NCI-H2029 (cell line): ENCODE results near the gene MARCKSL1.

Source experiments
- DNase-seq: peaks from one replicate; lab custom pipeline; 2025; lab: John Stamatoyannopoulos, UW

MARCKSL1 gene

GRCh38 chr1:32352831-32353383 lies 16.9 kb upstream of the MARCKSL1 start:
- DNase-seq = no peak

DNA sequence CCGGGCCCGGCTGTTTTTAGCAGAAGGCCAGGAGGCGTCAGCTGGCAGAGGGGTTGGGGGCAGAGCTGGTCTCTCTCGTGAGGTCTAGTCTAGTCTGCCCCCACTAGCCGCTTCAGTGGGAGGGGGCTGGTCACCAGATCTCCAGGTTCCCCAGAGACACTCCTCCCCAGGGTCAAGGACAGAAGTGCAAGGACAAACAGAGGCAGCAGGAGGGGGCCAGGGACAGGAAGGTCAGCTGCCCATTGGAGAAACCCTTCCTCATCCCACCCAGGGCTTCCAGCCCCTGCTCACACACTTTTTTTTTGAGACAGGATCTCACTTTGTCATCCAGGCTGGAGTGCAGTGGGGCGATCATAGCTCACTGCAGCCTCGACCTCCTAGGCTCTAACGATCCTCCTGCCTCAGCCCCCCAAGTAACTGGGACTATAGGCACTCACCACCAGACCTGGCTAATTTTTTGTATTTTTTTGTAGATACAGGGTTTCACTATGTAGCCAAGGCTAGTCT lies 16.3 kb upstream of the MARCKSL1 start:
- DNase-seq = no peak

DNA sequence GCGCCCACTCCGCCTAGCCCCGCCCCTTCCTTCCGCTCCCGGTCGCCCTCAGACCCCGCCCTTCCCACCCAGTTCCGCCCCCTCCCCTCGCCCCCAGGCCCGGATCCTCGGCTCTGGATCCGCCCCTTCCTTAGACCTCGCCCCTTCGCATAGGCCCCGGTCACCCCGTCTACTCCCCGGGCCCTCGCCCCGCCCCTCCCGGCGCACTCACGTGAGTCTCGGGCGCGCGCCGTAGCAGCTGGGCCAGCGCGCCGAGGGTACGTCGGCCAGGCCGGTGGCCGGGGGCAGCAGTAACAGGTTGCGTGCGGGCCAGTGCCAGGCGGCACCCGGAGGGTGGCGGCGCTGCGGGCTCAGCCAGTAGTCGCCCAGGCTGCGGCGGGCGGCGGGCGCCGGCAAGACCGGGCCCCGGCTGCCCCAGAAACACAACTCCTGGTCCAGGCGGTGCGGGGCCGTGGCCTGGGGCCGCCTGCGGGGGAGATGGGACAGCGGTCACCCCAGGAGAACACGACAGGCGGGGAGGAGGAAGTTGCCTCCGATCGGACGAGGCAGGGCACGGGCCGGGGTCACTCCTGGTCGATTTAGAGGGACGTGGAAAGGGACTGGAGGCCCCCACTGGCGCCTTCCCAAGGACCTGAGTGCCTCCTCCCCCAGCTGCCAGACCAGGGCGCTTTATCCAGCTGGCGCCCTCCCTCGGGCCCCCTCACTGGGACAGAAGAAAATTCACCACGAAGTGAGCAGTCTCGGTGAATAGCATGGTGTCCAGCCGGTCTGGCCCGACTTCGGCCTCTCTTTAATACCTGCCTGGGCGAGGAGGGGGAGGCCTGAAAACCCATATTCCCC lies 15.6 kb upstream of the MARCKSL1 start:
- DNase-seq = peak; percentile 88

DNA sequence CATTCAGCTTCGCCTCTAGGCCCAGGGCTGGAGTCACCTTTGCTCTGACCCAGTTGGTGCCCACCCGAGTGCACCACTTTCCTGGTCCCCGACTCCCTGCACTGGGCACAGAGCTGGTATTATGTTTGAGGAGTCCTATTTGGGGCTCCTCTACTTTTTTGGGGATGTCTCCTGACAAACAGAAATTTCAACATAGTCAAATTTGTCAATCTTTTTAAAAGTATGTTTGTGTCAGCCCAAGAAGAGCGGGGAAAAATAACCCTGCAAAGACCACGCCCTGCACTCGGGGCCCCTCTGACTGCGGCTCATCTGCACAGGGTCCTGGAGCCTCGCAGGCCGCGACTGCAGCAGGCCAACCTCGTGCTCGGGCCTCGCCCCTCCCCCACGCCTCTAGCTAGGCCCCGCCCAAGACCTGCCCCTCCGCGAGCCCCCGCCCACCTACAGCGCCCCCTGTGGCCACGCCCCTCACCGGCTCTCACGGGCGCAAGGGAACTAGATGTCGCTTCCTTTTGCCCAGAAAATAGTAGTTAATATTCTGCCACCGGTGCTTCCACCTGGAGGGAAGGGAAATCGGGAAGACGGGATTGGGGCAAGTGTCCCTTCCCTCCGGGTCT lies 14.9 kb upstream of the MARCKSL1 start:
- DNase-seq = peak; percentile 72

GRCh38 chr1:32349211-32349708 lies 13.2 kb upstream of the MARCKSL1 start:
- DNase-seq = no peak

DNA sequence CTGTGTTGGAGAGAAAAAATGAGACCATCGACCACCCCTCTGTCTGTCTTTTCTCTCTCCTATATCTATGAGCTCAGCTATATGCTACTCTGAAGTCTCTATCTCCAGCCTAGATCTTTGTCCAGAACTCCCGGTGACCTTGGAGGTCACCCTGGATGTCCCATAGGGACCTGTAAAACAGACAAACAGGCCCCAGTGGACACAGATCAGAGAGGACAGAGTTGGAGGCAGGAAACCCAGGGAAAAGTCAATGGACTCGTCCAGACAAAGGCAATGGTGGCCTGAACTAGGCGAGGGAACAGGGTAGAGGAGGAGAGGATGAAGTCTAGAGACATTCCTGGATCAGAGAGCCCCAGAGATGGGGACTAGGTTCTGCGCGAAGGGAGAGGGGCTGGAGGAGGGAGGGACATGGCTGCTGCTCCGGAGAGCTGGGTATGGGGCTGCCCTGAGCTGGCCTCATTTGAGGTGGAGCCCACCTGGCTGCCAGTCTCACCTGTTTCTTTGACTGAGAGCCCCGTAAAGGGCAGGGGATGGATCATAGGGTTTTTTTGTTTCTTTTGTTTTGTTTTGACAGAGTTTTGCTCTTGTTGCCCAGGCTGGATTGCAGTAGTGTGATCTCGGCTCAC lies 10.6 kb upstream of the MARCKSL1 start:
- DNase-seq = no peak

- DNase-seq = peak; percentile 10
Measured at GRCh38 chr1:32345289-32345827, 9.3 kb upstream of the MARCKSL1 start.

DNA sequence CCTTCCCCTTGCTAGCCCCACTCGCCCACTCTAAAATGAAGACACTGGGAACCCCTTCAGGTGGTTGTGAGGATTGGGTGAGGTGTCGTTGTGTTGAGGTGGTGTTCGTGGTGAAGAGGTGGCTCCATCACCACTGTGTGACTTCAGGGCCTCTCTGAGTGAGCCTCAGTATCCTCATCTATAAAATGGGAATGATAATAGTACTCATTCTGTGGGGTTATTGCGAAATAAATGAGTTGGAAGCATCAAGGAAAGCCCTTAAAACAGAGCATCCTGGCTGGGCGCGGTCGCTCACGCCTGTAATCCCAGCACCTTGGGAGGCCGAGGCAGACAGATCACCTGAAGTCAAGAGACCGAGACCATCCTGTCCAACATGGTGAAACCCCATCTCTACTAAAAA lies 6.7 kb upstream of the MARCKSL1 start:
- no peak for DNase-seq

- no peak for DNase-seq
Measured at GRCh38 chr1:32341971-32342370, 5.9 kb upstream of the MARCKSL1 start.

DNA sequence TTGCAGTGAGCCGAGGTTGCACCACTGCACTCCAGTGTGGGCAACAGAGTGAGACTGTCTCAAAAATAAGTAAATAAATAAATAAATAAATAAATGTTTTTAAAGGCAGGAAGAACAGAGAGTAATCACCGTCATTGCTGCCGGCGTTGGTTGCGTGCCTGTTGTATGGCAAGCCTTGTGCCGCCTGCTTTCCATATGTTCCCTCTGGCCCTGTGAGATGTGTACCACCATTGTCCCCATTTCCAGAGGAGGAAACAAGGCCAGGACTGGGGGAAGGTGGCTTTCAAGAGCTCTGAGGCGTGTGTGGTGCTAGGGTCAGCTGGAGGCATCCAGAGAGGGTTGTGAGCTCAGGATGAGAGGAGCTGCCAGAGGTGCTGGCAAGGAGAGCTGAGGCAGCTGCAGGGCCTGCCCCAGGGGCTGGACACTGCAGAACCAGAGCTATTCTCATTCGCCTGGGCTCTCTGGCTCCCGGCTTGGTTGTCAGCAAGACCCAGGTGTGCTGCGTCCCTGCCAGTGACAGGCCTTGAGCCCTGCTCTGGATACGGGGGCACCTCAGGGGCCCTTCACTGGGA lies 5.2 kb upstream of the MARCKSL1 start:
- no peak for DNase-seq

GRCh38 chr1:32339363-32339978 lies 3.4 kb upstream of the MARCKSL1 start:
- DNase-seq = no peak

DNA sequence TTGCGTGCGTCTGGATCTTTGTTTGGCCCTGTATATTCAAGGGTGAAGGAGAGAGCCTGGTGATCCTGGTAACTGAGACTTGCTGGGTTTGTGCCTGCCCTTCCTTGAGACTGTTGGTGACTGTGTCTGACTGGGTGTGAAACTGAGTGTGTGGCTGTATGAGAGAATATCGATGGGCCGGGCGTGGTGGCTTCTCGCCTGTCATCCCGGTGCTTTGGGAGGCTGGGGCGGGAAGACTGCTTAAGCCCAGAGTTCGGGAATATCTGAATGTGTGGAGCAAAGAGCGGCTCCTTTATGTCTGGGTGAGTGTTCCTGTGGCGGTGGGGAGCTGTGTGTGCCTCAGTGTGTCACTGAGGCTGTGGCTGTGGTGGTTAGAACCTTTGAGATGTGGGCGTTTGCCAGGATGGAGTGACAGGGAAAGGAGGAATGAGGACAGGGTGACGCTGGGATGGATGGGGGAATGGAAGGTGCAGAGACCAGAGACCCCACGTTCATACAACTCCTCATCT lies 2.7 kb upstream of the MARCKSL1 start:
- no peak for DNase-seq

GRCh38 chr1:32337855-32338636 lies 2.0 kb upstream of the MARCKSL1 start:
- no peak for DNase-seq

DNA sequence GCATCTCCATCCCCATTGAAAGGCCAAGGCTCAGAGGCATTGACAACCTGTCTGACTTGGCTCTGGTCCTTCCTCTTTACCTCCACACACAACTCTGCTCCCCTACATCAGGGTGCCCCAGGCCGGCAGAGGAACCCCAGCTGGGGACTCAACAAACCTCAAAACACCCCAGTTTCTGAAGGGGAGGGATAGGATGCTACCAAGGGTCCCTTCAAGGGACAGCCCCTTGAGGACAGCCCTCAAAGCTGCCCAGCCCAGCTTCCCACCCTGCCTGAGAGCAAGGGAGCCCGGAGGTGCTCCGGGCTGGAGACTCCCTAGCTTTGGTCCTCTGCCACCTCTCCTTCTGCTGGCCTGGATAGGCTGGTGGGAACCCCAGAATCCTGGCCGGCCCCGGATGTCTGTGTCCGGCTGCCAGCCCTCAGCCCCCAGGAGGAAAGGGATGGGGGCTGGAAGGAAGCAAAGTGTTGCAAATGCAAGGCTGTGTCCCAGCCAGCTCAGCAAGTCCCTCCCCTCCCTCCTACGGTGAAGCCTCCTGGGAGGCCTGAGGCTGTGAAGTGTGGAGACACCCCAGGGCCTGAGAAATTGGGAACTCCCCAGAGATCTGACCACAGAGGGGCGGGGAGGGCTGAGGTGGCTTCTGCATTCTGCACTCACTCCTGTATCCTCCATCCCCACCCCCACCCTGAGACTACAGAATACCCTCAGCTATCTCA lies 1.1 kb upstream of the MARCKSL1 start:
- no peak for DNase-seq

- DNase-seq = no peak
Measured at GRCh38 chr1:32336591-32336932, 529 bp upstream of the MARCKSL1 start.

DNA sequence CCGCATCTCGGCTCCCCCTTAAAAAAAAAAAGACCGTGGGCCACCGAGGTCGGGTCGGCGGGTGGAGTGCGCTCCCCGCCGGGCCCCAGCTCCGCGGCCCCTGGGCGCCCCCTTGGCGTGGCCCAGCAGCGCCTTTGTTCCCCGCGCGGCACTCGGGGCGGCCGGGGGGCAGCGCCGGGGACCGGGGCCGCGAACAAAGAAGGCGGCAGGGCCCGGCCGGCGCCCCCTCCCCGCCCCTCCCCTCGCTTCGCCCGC lies 571 bp downstream of the MARCKSL1 start:
- no peak for DNase-seq

GRCh38 chr1:32334864-32335534 lies 1.0 kb downstream of the MARCKSL1 start:
- peak; percentile 22 for DNase-seq

GRCh38 chr1:32334274-32334861 lies 1.7 kb downstream of the MARCKSL1 start:
- no peak for DNase-seq
